ENCODE data around the gene CDKN2B-AS1. TPM values are rescaled to one million over a fixed set of nuclear protein-coding genes. Genes with fewer than 3 reads are reported as not detected.

The CDKN2B-AS1 gene
- total and polyA plus RNA-seq, 2 of the 13 experiments (the other 11 are each of a cell fraction or from before 2014, with no cell fraction given): 0.64 to 2.3 TPM

DNA sequence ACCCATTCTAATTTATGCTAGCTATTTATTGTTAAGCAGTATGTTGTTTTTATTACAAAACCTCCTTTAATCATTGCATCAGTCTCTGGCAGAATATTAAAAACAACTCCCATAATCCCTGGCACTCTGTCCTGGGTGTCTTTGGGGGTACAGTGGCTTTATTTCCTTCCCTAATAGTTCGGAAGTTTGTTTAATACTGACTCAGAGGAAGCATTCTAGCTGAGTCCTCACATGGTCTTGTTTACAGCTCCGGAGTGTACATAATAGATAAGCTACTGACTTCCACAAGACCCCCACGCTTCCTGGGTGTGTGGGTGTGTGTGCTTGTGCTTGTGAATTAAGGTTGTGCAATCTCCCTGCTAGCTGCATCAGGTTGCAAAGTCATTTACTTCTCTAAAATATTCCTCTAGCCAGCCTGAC, 164.3 kb downstream of the CDKN2B-AS1 start (continued):
- TF ChIP-seq REST (IDR thresholded peaks at IDR 0.05; ENCODE audit: borderline replicate concordance in 1 of 2, low read depth in 1 of 2, low read length in 2 of 2) (no peak), NKX3-1 (CRISPR knock-in tag; IDR thresholded peaks at IDR 0.05) (no peak), ZFAT (CRISPR knock-in tag; conservative IDR thresholded peaks at IDR 0.05) (no peak), ARID2 (CRISPR knock-in tag; IDR thresholded peaks at IDR 0.05; ENCODE audit: borderline replicate concordance) (no peak), E2F2 (CRISPR knock-in tag; IDR thresholded peaks at IDR 0.05; ENCODE audit: borderline replicate concordance) (no peak), ZNF7 (CRISPR knock-in tag; IDR thresholded peaks at IDR 0.05) (no peak), REPIN1 (CRISPR knock-in tag; IDR thresholded peaks at IDR 0.05; ENCODE audit: borderline replicate concordance, low read depth) (no peak), ZSCAN22 (CRISPR knock-in tag; IDR thresholded peaks at IDR 0.05) (no peak), RXRA (CRISPR knock-in tag; IDR thresholded peaks at IDR 0.05) (no peak; the same call in 1 of the 2 replicates), MYNN (CRISPR knock-in tag; IDR thresholded peaks at IDR 0.05; ENCODE audit: low read depth) (no peak), ZBTB39 (CRISPR knock-in tag; IDR thresholded peaks at IDR 0.05) (no peak), GLI4 (CRISPR knock-in tag; IDR thresholded peaks at IDR 0.05; ENCODE audit: borderline replicate concordance) (no peak)
- TF ChIP-seq, protein P1, sequence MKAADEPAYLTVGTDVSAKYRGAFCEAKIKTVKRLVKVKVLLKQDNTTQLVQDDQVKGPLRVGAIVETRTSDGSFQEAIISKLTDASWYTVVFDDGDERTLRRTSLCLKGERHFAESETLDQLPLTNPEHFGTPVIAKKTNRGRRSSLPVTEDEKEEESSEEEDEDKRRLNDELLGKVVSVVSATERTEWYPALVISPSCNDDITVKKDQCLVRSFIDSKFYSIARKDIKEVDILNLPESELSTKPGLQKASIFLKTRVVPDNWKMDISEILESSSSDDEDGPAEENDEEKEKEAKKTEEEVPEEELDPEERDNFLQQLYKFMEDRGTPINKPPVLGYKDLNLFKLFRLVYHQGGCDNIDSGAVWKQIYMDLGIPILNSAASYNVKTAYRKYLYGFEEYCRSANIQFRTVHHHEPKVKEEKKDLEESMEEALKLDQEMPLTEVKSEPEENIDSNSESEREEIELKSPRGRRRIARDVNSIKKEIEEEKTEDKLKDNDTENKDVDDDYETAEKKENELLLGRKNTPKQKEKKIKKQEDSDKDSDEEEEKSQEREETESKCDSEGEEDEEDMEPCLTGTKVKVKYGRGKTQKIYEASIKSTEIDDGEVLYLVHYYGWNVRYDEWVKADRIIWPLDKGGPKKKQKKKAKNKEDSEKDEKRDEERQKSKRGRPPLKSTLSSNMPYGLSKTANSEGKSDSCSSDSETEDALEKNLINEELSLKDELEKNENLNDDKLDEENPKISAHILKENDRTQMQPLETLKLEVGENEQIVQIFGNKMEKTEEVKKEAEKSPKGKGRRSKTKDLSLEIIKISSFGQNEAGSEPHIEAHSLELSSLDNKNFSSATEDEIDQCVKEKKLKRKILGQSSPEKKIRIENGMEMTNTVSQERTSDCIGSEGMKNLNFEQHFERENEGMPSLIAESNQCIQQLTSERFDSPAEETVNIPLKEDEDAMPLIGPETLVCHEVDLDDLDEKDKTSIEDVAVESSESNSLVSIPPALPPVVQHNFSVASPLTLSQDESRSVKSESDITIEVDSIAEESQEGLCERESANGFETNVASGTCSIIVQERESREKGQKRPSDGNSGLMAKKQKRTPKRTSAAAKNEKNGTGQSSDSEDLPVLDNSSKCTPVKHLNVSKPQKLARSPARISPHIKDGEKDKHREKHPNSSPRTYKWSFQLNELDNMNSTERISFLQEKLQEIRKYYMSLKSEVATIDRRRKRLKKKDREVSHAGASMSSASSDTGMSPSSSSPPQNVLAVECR (CRISPR knock-in tag; IDR thresholded peaks at IDR 0.05; ENCODE audit: borderline replicate concordance): no peak

Data from HepG2 (cell line).